Activated CD4-positive, alpha-beta memory T cell treated with anti-CD3 and anti-CD28 coated beads for 36 hours (primary cell): ENCODE measurements around the gene TSPY9. TPM values are rescaled to one million over a fixed set of nuclear protein-coding genes. Genes with fewer than 3 reads are reported as not detected.
"Not testable (repeated sequence)": the region's sequence is repeated elsewhere in the genome, so short reads cannot be mapped to it uniquely, and the experiment has no call there.

Experiments used
- CTCF ChIA-PET: fragments of 350-600 bp; sonication (Branson Sonifier 250); formaldehyde crosslinking; loops from one replicate; lab custom pipeline; 2021; ENCODE audit warnings: antibody characterized with exemption, inconsistent platforms; lab: Charles Lee
- POLR2A ChIA-PET: fragments of 350-600 bp; sonication (Branson Sonifier 250); formaldehyde crosslinking; loops from one replicate; lab custom pipeline; 2021; ENCODE audit warnings: antibody characterized with exemption; lab: Charles Lee
- DNase-seq: peaks from one replicate; pipeline ENCODE4 v3.0.0-alpha.2; 2020
- H3K27ac Mint-ChIP-seq: one replicate; pipeline ENCODE4 v1.8.0; 2021; ENCODE audit warnings: mixed read lengths
- H3K27me3 Mint-ChIP-seq: one replicate; pipeline ENCODE4 v1.8.0; 2021; ENCODE audit warnings: mixed read lengths
- H3K36me3 Mint-ChIP-seq: one replicate; pipeline ENCODE4 v1.8.0; 2021; ENCODE audit warnings: mixed read lengths
- H3K4me1 Mint-ChIP-seq: one replicate; pipeline ENCODE4 v1.8.0; 2021; ENCODE audit warnings: low read depth, mixed read lengths
- H3K4me3 Mint-ChIP-seq: one replicate; pipeline ENCODE4 v1.8.0; 2021; ENCODE audit warnings: mild to moderate bottlenecking, mixed read lengths
- H3K9me3 Mint-ChIP-seq: one replicate; pipeline ENCODE4 v1.8.0; 2021; ENCODE audit warnings: mixed read lengths
- intact Hi-C: fragments of 100-400 bp; cut with micrococcal nuclease; formaldehyde crosslinking; loops from one replicate; pipeline ENCODE4 v1.15.1; 2023
- total RNA-seq, 2 experiments: library from RNA; stranded (reverse); gene quantifications; one replicate each; pipeline ENCODE4 v1.2.3, GENCODE V29; 2021

Gene TSPY9, protein sequence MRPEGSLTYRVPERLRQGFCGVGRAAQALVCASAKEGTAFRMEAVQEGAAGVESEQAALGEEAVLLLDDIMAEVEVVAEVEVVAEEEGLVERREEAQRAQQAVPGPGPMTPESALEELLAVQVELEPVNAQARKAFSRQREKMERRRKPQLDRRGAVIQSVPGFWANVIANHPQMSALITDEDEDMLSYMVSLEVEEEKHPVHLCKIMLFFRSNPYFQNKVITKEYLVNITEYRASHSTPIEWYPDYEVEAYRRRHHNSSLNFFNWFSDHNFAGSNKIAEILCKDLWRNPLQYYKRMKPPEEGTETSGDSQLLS
- not detected for total RNA-seq

DNA sequence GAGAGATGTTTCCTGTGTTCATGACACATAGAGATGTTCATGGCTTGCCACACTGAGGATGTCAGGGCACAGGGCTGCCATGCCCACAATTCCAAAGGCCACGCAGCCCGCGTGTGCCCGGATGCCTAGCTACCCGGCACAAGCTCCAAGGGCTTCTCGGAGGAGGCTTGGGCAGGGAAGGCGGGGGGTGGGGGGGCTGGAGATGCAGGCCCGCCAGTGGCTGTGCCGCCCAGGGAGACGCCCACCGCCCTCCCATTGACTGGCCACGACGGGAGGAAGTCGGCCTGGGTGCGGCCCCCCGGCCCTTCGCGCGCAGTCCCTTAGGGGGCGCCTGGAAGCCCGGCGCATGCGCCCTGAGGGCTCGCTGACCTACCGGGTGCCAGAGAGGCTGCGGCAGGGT is at the start of gene TSPY9:
TSS of gene TSPY9 (plus strand) at position 301 of the 400 bp plus-strand sequence. CDS start at position 347, 46 bp downstream.
- H3K27me3 Mint-ChIP-seq, intact Hi-C loops, CTCF ChIA-PET, H3K4me1 Mint-ChIP-seq, DNase-seq, H3K27ac Mint-ChIP-seq, H3K36me3 Mint-ChIP-seq, H3K4me3 Mint-ChIP-seq, H3K9me3 Mint-ChIP-seq, POLR2A ChIA-PET: not testable (repeated sequence)

- H3K4me3 Mint-ChIP-seq, intact Hi-C loops, DNase-seq, H3K4me1 Mint-ChIP-seq, H3K27ac Mint-ChIP-seq, H3K36me3 Mint-ChIP-seq, CTCF ChIA-PET, POLR2A ChIA-PET, H3K27me3 Mint-ChIP-seq, H3K9me3 Mint-ChIP-seq: not testable (repeated sequence)
Observed at GRCh38 chrY:9466655-9467054, 20.4 kb upstream of the TSPY9 start, which contains the start of gene TSPY1. Gene TSPY1 (plus strand): TSS chrY:9466955. CDS start chrY:9467001, 46 bp downstream.

DNA sequence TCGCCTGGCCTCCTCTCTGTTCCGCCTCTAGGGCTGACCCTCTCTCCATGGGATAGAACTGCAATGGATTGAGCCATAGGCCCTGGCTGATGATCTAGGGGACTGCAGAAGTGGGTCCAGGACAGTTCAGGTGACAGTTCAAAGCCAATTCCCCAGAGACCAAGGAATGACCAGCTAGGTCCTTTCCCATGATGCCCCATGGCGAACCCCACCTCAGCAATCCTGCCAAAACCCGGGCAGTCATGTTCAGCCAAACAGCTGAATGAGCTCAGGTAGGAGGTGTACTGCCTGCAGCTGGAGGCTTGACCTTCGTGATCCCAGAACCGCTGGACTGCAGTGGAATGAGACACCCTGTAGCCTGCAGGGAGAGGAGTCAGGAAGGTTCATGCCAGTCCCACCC is 17.3 kb downstream of the TSPY9 start:
- intact Hi-C loops, H3K9me3 Mint-ChIP-seq, H3K36me3 Mint-ChIP-seq, H3K27me3 Mint-ChIP-seq, POLR2A ChIA-PET, DNase-seq, H3K4me1 Mint-ChIP-seq, H3K4me3 Mint-ChIP-seq, H3K27ac Mint-ChIP-seq, CTCF ChIA-PET: not testable (repeated sequence)

- intact Hi-C loops, POLR2A ChIA-PET, H3K27me3 Mint-ChIP-seq: not testable (repeated sequence)
Observed at GRCh38 chrY:9516287-9516686, 29.2 kb downstream of the TSPY9 start.

DNA sequence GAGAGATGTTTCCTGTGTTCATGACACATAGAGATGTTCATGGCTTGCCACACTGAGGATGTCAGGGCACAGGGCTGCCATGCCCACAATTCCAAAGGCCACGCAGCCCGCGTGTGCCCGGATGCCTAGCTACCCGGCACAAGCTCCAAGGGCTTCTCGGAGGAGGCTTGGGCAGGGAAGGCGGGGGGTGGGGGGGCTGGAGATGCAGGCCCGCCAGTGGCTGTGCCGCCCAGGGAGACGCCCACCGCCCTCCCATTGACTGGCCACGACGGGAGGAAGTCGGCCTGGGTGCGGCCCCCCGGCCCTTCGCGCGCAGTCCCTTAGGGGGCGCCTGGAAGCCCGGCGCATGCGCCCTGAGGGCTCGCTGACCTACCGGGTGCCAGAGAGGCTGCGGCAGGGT is 40.5 kb downstream of the TSPY9 start, which contains the start of gene TSPY10:
TSS of gene TSPY10 (plus strand) at position 301 of the 400 bp plus-strand sequence. CDS start at position 347, 46 bp downstream.
- DNase-seq, intact Hi-C loops, H3K27ac Mint-ChIP-seq, H3K9me3 Mint-ChIP-seq, H3K36me3 Mint-ChIP-seq, POLR2A ChIA-PET, H3K27me3 Mint-ChIP-seq, H3K4me3 Mint-ChIP-seq, H3K4me1 Mint-ChIP-seq, CTCF ChIA-PET: not testable (repeated sequence)

More at GRCh38 chrY:9516287-9516686, 29.2 kb downstream of the TSPY9 start:
- H3K4me1 Mint-ChIP-seq, CTCF ChIA-PET, H3K4me3 Mint-ChIP-seq, DNase-seq, H3K9me3 Mint-ChIP-seq, H3K36me3 Mint-ChIP-seq, H3K27ac Mint-ChIP-seq: not testable (repeated sequence)

Other genes starting within 250 kb of the TSPY9 start
- not detected for gene TSPY4, start 149.8 kb upstream of the TSPY9 start, total RNA-seq
- not detected for gene TSPY8, start 129.5 kb upstream of the TSPY9 start, total RNA-seq
- gene TSPY3, start 88.8 kb upstream of the TSPY9 start, total RNA-seq, result not detected
- not detected for gene TSPY1, start 20.3 kb upstream of the TSPY9 start, total RNA-seq
- gene TSPY10, start 40.6 kb downstream of the TSPY9 start, total RNA-seq, result not detected